GM21619 (cell line): Measurements from ENCODE around the gene KRTAP4-9.
"Not testable (repeated sequence)": the region's sequence is repeated elsewhere in the genome, so short reads cannot be mapped to it uniquely, and the experiment has no call there.

Source experiments
- ATAC-seq: cut with Tn5 transposase; IDR thresholded peaks from one replicate; pipeline ENCODE4 v1.9.1; 2021; ENCODE audit not compliant: unreplicated experiment

The KRTAP4-9 gene

DNA sequence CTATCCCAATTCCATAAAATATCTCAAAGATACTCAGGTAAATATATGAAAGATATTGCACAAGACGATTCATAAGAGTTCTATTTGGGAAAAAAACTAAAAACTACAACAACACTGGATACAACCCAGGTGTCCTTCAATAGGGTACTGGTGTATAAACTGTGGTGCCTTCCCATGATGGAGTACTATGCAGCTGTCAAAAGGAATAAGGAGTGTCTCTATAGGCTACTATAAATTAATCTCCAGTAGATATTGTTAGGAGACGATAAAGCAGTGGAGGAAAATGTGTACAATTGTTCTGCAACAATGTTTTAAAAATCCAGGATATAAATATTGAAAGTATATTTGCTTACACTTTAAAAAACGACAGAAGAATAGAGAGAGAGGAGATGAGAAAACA, 21.2 kb downstream of the KRTAP4-9 start:
- ATAC-seq, result no peak

GRCh38 chr17:41127371-41127770, 22.2 kb downstream of the KRTAP4-9 start:
- no peak for ATAC-seq

GRCh38 chr17:41131979-41132378, 26.8 kb downstream of the KRTAP4-9 start:
- ATAC-seq, result no peak

DNA sequence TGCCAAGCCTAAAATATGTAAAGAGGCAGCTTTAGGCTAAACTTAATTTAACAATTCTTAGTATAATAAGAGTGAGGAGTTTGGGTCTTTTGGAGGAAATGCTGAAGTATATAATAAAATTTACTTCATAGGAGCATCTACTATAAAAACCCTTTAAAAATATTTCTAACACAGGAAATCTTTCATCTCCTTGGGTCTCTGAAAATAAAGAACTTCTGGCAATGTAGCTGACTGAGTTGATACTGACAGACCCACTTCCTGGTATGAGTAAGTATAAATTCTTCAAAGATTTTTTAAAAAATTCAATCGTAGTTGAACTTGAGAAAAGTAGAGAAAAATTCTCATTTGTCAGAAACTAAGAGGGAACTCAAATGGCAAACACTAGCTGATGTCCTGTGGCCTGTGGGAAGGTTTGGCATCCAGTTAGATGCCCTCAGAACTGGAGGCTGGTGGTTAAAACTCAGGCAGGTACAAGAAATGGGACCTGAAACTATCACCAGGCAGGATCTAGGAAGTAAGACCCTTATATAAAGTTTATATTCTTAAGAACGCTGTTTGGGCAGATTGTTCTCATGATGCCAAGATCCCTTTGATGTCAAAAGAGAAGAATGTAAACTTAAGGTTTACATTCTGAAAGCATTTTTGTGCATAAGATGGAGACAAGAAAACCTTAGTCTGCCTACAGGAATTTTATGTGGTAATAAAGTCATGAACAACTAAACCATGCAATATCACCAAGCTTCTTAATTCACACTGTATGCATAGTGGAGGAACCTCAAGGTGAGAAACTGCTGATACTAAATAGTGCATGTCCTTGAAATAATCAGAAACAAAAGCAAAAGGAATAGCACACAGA, 28.9 kb downstream of the KRTAP4-9 start:
- ATAC-seq, result no peak

GRCh38 chr17:41139865-41140264, 34.7 kb downstream of the KRTAP4-9 start:
- not testable (repeated sequence) for ATAC-seq

- no peak for ATAC-seq
These were observed 35.4 kb downstream of the KRTAP4-9 start, which contains the start of gene KRTAP4-6 for GRCh38 chr17:41140360-41141131. KRTAP4-6 (minus strand) TSS chr17:41140544; CDS start chr17:41140487, 57 bp downstream.

DNA sequence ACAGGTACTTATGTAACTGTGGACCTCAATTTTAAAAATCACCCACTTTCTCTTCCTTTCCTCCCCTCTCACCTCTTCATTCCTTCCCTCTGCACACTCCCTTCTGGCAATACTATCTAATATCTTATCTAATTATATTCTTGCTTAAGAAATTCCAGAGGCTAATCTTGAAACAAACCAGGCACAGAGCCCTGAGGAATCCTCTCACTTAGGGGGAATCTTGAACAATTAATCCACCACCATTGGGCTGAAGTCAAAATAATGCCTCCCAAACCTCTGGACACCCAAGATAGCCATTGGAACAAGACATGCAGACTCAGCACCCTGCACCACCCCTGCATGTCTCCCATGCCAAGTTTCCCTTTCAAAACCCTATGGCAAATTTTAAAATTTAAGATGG, 36.2 kb downstream of the KRTAP4-9 start:
- no peak for ATAC-seq

DNA sequence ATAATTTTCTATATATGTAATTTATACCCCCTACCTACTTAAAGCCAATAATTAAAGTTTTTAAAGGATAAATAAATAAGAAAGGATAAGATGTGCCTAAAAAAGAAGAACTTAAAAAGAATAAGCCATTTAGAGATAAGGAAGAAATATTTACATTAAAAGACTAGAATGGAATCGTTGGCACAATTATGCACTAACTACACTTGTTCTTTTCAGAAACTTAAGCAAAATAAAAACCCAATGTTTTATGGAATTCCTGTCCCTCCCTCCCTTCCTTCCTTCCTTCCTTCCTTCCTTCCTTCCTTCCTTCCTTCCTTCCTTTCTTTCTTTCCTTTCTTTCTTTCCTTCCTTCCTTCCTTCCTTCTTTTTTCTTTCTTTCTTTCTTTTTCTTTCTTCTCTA, 39.7 kb downstream of the KRTAP4-9 start:
- no peak for ATAC-seq

- ATAC-seq, result no peak
These were observed 40.1 kb downstream of the KRTAP4-9 start for GRCh38 chr17:41145261-41145660.

GRCh38 chr17:41147531-41148204, 42.5 kb downstream of the KRTAP4-9 start:
- no peak for ATAC-seq

GRCh38 chr17:41148971-41149651, 43.9 kb downstream of the KRTAP4-9 start:
- not testable (repeated sequence) for ATAC-seq

DNA sequence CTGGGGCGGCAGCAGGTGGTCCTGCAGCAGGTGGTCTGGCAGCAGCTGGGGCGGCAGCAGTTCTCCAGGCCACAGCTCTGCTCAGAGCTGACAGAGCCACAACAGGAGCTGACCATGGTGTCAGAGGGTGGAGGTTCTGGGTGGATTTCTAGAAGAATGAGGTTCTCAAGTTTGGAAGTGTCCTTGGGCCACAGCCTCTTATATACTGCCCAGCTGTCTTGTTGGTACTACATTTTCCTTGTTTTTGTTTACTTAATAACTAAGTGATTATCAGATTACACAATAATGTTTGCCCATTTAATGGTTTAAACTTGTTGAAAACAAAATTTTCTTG, 44.4 kb downstream of the KRTAP4-9 start, which contains the start of gene KRTAP4-5:
TSS of gene KRTAP4-5 (minus strand) at position 174 of the 334 bp plus-strand sequence. CDS start at position 116, 58 bp downstream.
- ATAC-seq, result no peak

GRCh38 chr17:41150026-41150425, 44.8 kb downstream of the KRTAP4-9 start:
- no peak for ATAC-seq

- ATAC-seq, result no peak
These were observed 46.3 kb downstream of the KRTAP4-9 start for GRCh38 chr17:41151525-41151924.

DNA sequence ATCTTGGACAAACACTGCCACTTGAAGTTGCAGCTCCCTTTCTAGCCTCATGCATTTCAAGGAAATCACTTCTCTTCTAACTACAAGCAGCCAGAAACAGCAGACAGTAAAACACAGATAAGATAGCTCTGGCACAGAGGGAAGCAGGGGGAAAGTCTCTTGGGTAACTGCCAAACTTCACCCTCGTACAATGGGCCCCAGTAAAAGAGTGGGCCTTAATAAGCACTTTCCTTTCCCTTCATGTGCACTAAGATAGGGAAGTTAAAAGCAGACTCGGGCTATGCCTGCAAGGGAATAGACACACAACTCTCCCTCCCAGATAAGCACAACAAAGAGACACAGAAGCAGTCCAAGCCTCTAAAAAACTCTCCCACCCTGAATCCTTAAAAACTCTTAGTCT, 48.7 kb downstream of the KRTAP4-9 start:
- no peak for ATAC-seq
